H9 (cell line): ENCODE measurements around the gene SRPK3. TPM values are rescaled to one million over a fixed set of nuclear protein-coding genes. Genes with fewer than 3 reads are reported as not detected.

ENCODE experiments used
- DNase-seq: peaks from one replicate; pipeline ENCODE4 v3.0.0-alpha.2; 2017
- H2AFZ ChIP-seq: one replicate; pipeline ENCODE4 v1.6.1; 2013; ENCODE audit warnings: mild to moderate bottlenecking, low read length, control low read depth, moderate library complexity
- H2AK5ac ChIP-seq: 2 replicates; pipeline ENCODE4 v1.6.1; 2013; ENCODE audit warnings: low read length, control low read depth, mixed read lengths; ENCODE audit not compliant: insufficient read length
- H2BK120ac ChIP-seq: one replicate; pipeline ENCODE4 v1.6.1; 2013; ENCODE audit warnings: low read depth, mild to moderate bottlenecking, low read length, control low read depth, inconsistent platforms; ENCODE audit not compliant: poor library complexity, severe bottlenecking
- H2BK12ac ChIP-seq: 2 replicates; pipeline ENCODE4 v1.6.1; 2013; ENCODE audit warnings: low read length, control low read depth, mixed read lengths, low read depth; ENCODE audit not compliant: insufficient read length
- H2BK15ac ChIP-seq: 2 replicates; pipeline ENCODE4 v1.6.1; 2013; ENCODE audit warnings: low read depth, low read length, control low read depth
- H2BK20ac ChIP-seq: one replicate; pipeline ENCODE4 v1.6.1; 2013; ENCODE audit warnings: low read depth, mild to moderate bottlenecking, low read length, control low read depth, inconsistent platforms; ENCODE audit not compliant: poor library complexity, severe bottlenecking
- H2BK5ac ChIP-seq: 2 replicates; pipeline ENCODE4 v1.6.1; 2013; ENCODE audit warnings: low read length, control low read depth, mixed read lengths; ENCODE audit not compliant: insufficient read length
- H3K14ac ChIP-seq: 2 replicates; pipeline ENCODE4 v1.6.1; 2013; ENCODE audit warnings: low read length, control low read depth; ENCODE audit not compliant: insufficient read depth
- H3K18ac ChIP-seq: 2 replicates; pipeline ENCODE4 v1.6.1; 2013; ENCODE audit warnings: low read depth, mild to moderate bottlenecking, mixed read lengths, low read length, control low read depth; ENCODE audit not compliant: insufficient read length
- H3K23ac ChIP-seq: 2 replicates; pipeline ENCODE4 v1.6.1; 2013; ENCODE audit warnings: low read length, control low read depth, mixed read lengths, low read depth; ENCODE audit not compliant: insufficient read length
- H3K23me2 ChIP-seq: 2 replicates; pipeline ENCODE4 v1.6.1; 2013; ENCODE audit warnings: low read depth, mild to moderate bottlenecking, mixed read lengths, low read length, control low read depth; ENCODE audit not compliant: insufficient read length, poor library complexity, severe bottlenecking
- H3K27ac ChIP-seq: 2 replicates; pipeline ENCODE4 v1.5.1; 2013; ENCODE audit warnings: low read length, control low read depth, mixed read lengths, low read depth; ENCODE audit not compliant: insufficient read length
- H3K27me3 ChIP-seq: 2 replicates; pipeline ENCODE4 v1.6.1; 2013; ENCODE audit warnings: low read length, control low read depth, inconsistent platforms; ENCODE audit not compliant: insufficient read depth
- H3K4ac ChIP-seq: 2 replicates; pipeline ENCODE4 v1.6.1; 2013; ENCODE audit warnings: low read depth, mild to moderate bottlenecking, control low read depth, inconsistent platforms, low read length, moderate library complexity
- H3K4me1 ChIP-seq: 2 replicates; pipeline ENCODE4 v1.6.1; 2013; ENCODE audit warnings: low read length, control low read depth, inconsistent platforms; ENCODE audit not compliant: insufficient read depth
- H3K4me2 ChIP-seq: 2 replicates; pipeline ENCODE4 v1.6.1; 2013; ENCODE audit warnings: low read length, control low read depth, mixed read lengths; ENCODE audit not compliant: insufficient read length, insufficient read depth
- H3K56ac ChIP-seq: 2 replicates; pipeline ENCODE4 v1.6.1; 2013; ENCODE audit warnings: low read depth, mild to moderate bottlenecking, mixed read lengths, low read length, control low read depth; ENCODE audit not compliant: insufficient read length
- H3K79me1 ChIP-seq: 2 replicates; pipeline ENCODE4 v1.6.1; 2013; ENCODE audit warnings: low read depth, mild to moderate bottlenecking, moderate library complexity, low read length, control low read depth, inconsistent platforms; ENCODE audit not compliant: insufficient read depth, poor library complexity, severe bottlenecking
- H3K79me2 ChIP-seq: 2 replicates; pipeline ENCODE4 v1.6.1; 2013; ENCODE audit warnings: low read length, control low read depth, inconsistent platforms; ENCODE audit not compliant: insufficient read depth
- H3K9ac ChIP-seq: 2 replicates; pipeline ENCODE4 v1.6.1; 2013; ENCODE audit warnings: low read length, control low read depth, mixed read lengths; ENCODE audit not compliant: insufficient read length; ENCODE audit errors: extremely low read depth
- H3K9me3 ChIP-seq: one replicate; pipeline ENCODE4 v1.6.1; 2013; ENCODE audit warnings: low read depth, low read length, inconsistent platforms; ENCODE audit not compliant: control insufficient read depth
- H3T11ph ChIP-seq: one replicate; pipeline ENCODE4 v1.6.1; 2013; ENCODE audit warnings: mild to moderate bottlenecking, low read length, control low read depth, inconsistent platforms
- H4K20me1 ChIP-seq: one replicate; pipeline ENCODE4 v1.6.1; 2013; ENCODE audit not compliant: control insufficient read depth, insufficient read length, insufficient read depth
- H4K5ac ChIP-seq: 2 replicates; pipeline ENCODE4 v1.6.1; 2013; ENCODE audit warnings: low read depth, mild to moderate bottlenecking, mixed read lengths, low read length, control low read depth; ENCODE audit not compliant: insufficient read length
- H4K8ac ChIP-seq: replicated peaks from 2 replicates; pipeline ENCODE4 v1.6.1; 2013; ENCODE audit warnings: low read length, control low read depth, mixed read lengths, low read depth; ENCODE audit not compliant: insufficient read length
- H4K91ac ChIP-seq: 2 replicates; pipeline ENCODE4 v1.6.1; 2013; ENCODE audit warnings: low read depth, mild to moderate bottlenecking, moderate library complexity, mixed read lengths, low read length, control low read depth; ENCODE audit not compliant: insufficient read length
- H3K27ac Mint-ChIP-seq, 3 experiments: 2 replicates in 2 of 3; 3 replicates in 1 of 3; pipeline ENCODE4 v1.8.0; 2020 to 2021; ENCODE audit warnings: mixed read lengths in 3 of 3, mild to moderate bottlenecking in 1 of 3, moderate library complexity in 1 of 3
- H3K27me3 Mint-ChIP-seq: 2 replicates; pipeline ENCODE4 v1.8.0; 2021; ENCODE audit warnings: low read depth, mild to moderate bottlenecking, moderate library complexity, mixed read lengths
- H3K36me3 Mint-ChIP-seq, 3 experiments: 2 replicates in 2 of 3; 3 replicates in 1 of 3; pipeline ENCODE4 v1.8.0; 2020 to 2021; ENCODE audit warnings: low read depth in 3 of 3, mixed read lengths in 3 of 3; ENCODE audit not compliant: insufficient read depth in 1 of 3
- H3K4me1 Mint-ChIP-seq, 2 experiments: 2 replicates each; pipeline ENCODE4 v1.8.0; 2020; ENCODE audit warnings: mixed read lengths in 2 of 2
- H3K4me3 Mint-ChIP-seq, 2 experiments: 2 replicates in 1 of 2; 3 replicates in 1 of 2; pipeline ENCODE4 v1.8.0; 2020 to 2021; ENCODE audit warnings: mild to moderate bottlenecking in 2 of 2, mixed read lengths in 2 of 2, moderate library complexity in 1 of 2
- H3K9me3 Mint-ChIP-seq, 2 experiments: 2 replicates in 1 of 2; 3 replicates in 1 of 2; pipeline ENCODE4 v1.8.0; 2020; ENCODE audit warnings: mild to moderate bottlenecking in 2 of 2, mixed read lengths in 2 of 2, moderate library complexity in 1 of 2
- WGBS: extraction: QIAGEN DNeasy Blood & Tissue Kit; methylation state at CpG from one replicate; pipeline ENCODE4 v1.1.7; 2013; ENCODE audit warnings: missing lambda C conversion rate, low lambda C conversion rate, mixed read lengths; ENCODE audit not compliant: insufficient read length; ENCODE audit errors: extremely low coverage; 5-methylcytosine and 5-hydroxymethylcytosine counted together
- total RNA-seq: library from RNA; stranded (reverse); gene quantifications from 2 replicates; pipeline ENCODE4 v1.2.1, GENCODE V29; 2021
- TF ChIP-seq, protein P1 (sequence below): fragments of 200-600 bp; sonication (generic); conservative IDR thresholded peaks from 3 replicates; pipeline ENCODE4 v1.8.0; 2021; ENCODE audit warnings: antibody characterized with exemption, mild to moderate bottlenecking

The SRPK3 gene
- total RNA-seq, 1 experiment from 2014 or later, result not detected

DNA sequence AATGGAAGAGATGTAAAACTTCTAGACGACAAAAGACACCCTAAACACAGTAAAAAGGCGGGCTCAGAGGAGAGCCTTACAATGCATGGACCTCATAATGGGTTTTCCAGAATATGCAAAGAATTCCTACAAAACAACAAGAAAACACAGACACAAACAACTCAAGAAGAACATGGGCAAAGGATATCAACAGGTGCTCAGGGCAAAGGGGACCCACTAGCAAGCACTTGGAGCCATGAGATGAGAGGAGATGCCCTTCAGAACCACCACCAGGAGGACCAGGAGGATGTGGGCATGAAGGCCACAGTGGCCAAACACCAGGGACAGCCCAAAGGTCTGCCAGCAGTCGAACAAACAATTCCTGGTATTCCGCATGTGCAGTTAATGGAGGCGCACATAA lies 32.3 kb downstream of the SRPK3 start:
- Histone ChIP-seq H4K20me1 (no peaks in the 10 kb centered on the region), H2BK120ac (no peak overlapping the region), H3K9ac (no peak overlapping the region), H3K14ac (no peak overlapping the region), H2AK5ac (no peak overlapping the region), H3K79me2 (peaks cover 52% of the 10 kb centered on the region), H3K4me1 (no peaks in the 10 kb centered on the region; the same call in 1 of the 2 replicates), H3K4ac (no peak overlapping the region), H2BK15ac (no peak overlapping the region), H3K56ac (no peak overlapping the region), H4K91ac (no peak overlapping the region), H3K27me3 (no peaks in the 10 kb centered on the region), H3K23ac (no peak overlapping the region), H3T11ph (no peak overlapping the region), H4K8ac (no peak overlapping the region), H4K5ac (no peak overlapping the region), H3K79me1 (no peaks in the 10 kb centered on the region), H3K9me3 (peaks cover 23% of the 10 kb centered on the region), H3K4me2 (no peak overlapping the region), H3K18ac (no peak overlapping the region), H3K23me2 (no peaks in the 10 kb centered on the region), H2BK20ac (no peak overlapping the region), H2AFZ (no peak overlapping the region), H2BK12ac (no peak overlapping the region), H2BK5ac (no peak overlapping the region), H3K27ac (no peak overlapping the region)
- TF ChIP-seq, protein P1, sequence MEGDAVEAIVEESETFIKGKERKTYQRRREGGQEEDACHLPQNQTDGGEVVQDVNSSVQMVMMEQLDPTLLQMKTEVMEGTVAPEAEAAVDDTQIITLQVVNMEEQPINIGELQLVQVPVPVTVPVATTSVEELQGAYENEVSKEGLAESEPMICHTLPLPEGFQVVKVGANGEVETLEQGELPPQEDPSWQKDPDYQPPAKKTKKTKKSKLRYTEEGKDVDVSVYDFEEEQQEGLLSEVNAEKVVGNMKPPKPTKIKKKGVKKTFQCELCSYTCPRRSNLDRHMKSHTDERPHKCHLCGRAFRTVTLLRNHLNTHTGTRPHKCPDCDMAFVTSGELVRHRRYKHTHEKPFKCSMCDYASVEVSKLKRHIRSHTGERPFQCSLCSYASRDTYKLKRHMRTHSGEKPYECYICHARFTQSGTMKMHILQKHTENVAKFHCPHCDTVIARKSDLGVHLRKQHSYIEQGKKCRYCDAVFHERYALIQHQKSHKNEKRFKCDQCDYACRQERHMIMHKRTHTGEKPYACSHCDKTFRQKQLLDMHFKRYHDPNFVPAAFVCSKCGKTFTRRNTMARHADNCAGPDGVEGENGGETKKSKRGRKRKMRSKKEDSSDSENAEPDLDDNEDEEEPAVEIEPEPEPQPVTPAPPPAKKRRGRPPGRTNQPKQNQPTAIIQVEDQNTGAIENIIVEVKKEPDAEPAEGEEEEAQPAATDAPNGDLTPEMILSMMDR, result no peak
- no peak for DNase-seq
- Mint-ChIP-seq H3K27ac (0 out of 7 replicates have a peak overlapping the region, but pooled peaks of 1 of the 3 experiments have one; percentile 1), H3K36me3 (peaks cover 0 to 34% (median 23%) of the 10 kb centered on the region in 3 experiments; a peak in 6 of 7 replicates), H3K9me3 (peaks cover 71% of the 10 kb centered on the region in 2 experiments), H3K4me1 (peaks cover 31% of the 10 kb centered on the region in 2 experiments), H3K4me3 (no peak overlapping the region; a peak in 1 of 5 replicates), H3K27me3 (peaks cover 2% of the 10 kb centered on the region)
- WGBS, result no CpG with 5 or more reads among the region's 5 CpGs
